SK-N-SH (cell line): ENCODE results near the gene MREG. TPM values are rescaled to one million over a fixed set of nuclear protein-coding genes. Genes with fewer than 3 reads are reported as not detected.
"Not testable (repeated sequence)": the region's sequence is repeated elsewhere in the genome, so short reads cannot be mapped to it uniquely, and the experiment has no call there.

Experiments
- CTCF ChIA-PET: fragments of 300-600, 350-600 bp; formaldehyde crosslinking; extraction: SDS; loops from one replicate; lab custom pipeline; 2021; lab: Yijun Ruan, JAX
- POLR2A ChIA-PET: fragments of 350-600 bp; sonication (Branson Sonifier 250); formaldehyde crosslinking; extraction: SDS; loops from one replicate; lab custom pipeline; 2020; ENCODE audit warnings: antibody characterized with exemption, inconsistent platforms; lab: Yijun Ruan, JAX
- DNase-seq: peaks from one replicate; pipeline ENCODE4 v3.0.0; 2012
- H2AFZ ChIP-seq: fragments of 200-600 bp; sonication (generic); 2 replicates; pipeline ENCODE4 v1.8.1; 2016; ENCODE audit warnings: antibody characterized with exemption, mild to moderate bottlenecking, low read depth
- H3F3A ChIP-seq: fragments of 200-600 bp; sonication (generic); replicated peaks from 2 replicates; pipeline ENCODE3; 2016; ENCODE audit warnings: antibody characterized with exemption, mild to moderate bottlenecking; ENCODE audit not compliant: insufficient read depth
- H3K27ac ChIP-seq, 2 experiments: fragments of 200-500 bp in 1 of 2; fragments of 200-600 bp in 1 of 2; sonication (Bioruptor generic) in 1 of 2; sonication (generic), shearing (Covaris generic) in 1 of 2; 2 replicates each; pipeline versions ENCODE4 v1.5.1 to v1.6.1; 2014 to 2016; ENCODE audit warnings: low read depth in 2 of 2, inconsistent platforms in 1 of 2, low read length in 1 of 2, mild to moderate bottlenecking in 1 of 2, mixed read lengths in 1 of 2
- H3K27me3 ChIP-seq: fragments of 200-600 bp; sonication (generic), shearing (Covaris generic); 2 replicates; pipeline ENCODE4 v1.6.1; 2016; ENCODE audit warnings: mixed run types; ENCODE audit not compliant: insufficient read depth
- H3K36me3 ChIP-seq, 2 experiments: fragments of 200-500 bp in 1 of 2; fragments of 200-600 bp in 1 of 2; sonication (Bioruptor generic) in 1 of 2; sonication (generic) in 1 of 2; replicated peaks in 1 of 2; 2 replicates each; pipeline versions ENCODE3 to v1.5.1; 2014 to 2016; ENCODE audit warnings: low read length in 1 of 2, mild to moderate bottlenecking in 1 of 2; ENCODE audit not compliant: insufficient read depth in 2 of 2, control insufficient read depth in 1 of 2
- H3K4me1 ChIP-seq, 2 experiments: fragments of 200-500 bp in 1 of 2; fragments of 200-600 bp in 1 of 2; sonication (Bioruptor generic) in 1 of 2; sonication (generic), shearing (Covaris generic) in 1 of 2; 2 replicates each; pipeline versions ENCODE4 v1.5.1 to v1.6.1; 2014 to 2016; ENCODE audit warnings: low read depth in 1 of 2, low read length in 1 of 2, mixed run types in 1 of 2; ENCODE audit not compliant: insufficient read depth in 2 of 2, control insufficient read depth in 1 of 2
- H3K4me2 ChIP-seq: fragments of 200-600 bp; sonication (generic), shearing (Covaris generic); 2 replicates; pipeline ENCODE4 v1.6.1; 2017; ENCODE audit warnings: mixed run types
- H3K4me3 ChIP-seq, 2 experiments: fragments of 200-500 bp in 1 of 2; fragments of 200-600 bp in 1 of 2; sonication (Bioruptor generic) in 1 of 2; sonication (generic), shearing (Covaris generic) in 1 of 2; 2 replicates each; pipeline versions ENCODE4 v1.5.1 to v1.8.1; 2014 to 2016; ENCODE audit warnings: low read depth in 2 of 2, inconsistent platforms in 1 of 2, low read length in 1 of 2, mild to moderate bottlenecking in 1 of 2, mixed read lengths in 1 of 2, moderate library complexity in 1 of 2
- H3K79me2 ChIP-seq: fragments of 200-600 bp; sonication (generic); 2 replicates; pipeline ENCODE4 v1.8.1; 2017; ENCODE audit warnings: mild to moderate bottlenecking; ENCODE audit not compliant: insufficient read depth
- H3K9ac ChIP-seq: fragments of 200-600 bp; sonication (generic); 2 replicates; pipeline ENCODE4 v1.6.1; 2017; ENCODE audit warnings: mixed run types
- H3K9me2 ChIP-seq: fragments of 200-600 bp; sonication (generic); 2 replicates; pipeline ENCODE4 v1.6.1; 2017; ENCODE audit warnings: mixed run types
- H3K9me3 ChIP-seq: fragments of 200-600 bp; sonication (generic); 2 replicates; pipeline ENCODE4 v1.6.1; 2017; ENCODE audit warnings: mixed run types, mild to moderate bottlenecking, moderate library complexity
- H4K20me1 ChIP-seq: fragments of 200-600 bp; sonication (generic); 2 replicates; pipeline ENCODE4 v1.6.1; 2017; ENCODE audit warnings: mild to moderate bottlenecking, mixed run types; ENCODE audit not compliant: insufficient read depth
- CTCF ChIP-seq: fragments of 200-600 bp; sonication (generic); IDR thresholded peaks from 2 replicates; pipeline ENCODE4 v1.6.1; 2017; ENCODE audit warnings: antibody characterized with exemption, mild to moderate bottlenecking, moderate library complexity
- FOSL2 ChIP-seq: IDR thresholded peaks from 2 replicates; pipeline ENCODE4 v1.4.0; 2012; ENCODE audit warnings: low read depth, mild to moderate bottlenecking, moderate library complexity, borderline replicate concordance
- FOXJ3 ChIP-seq: sonication (generic); formaldehyde crosslinking; IDR thresholded peaks from 2 replicates; pipeline ENCODE4 v1.5.1; 2020; ENCODE audit warnings: mild to moderate bottlenecking, missing genetic modification reagents
- IRF3 ChIP-seq: fragments of 150-350 bp; IDR thresholded peaks from 2 replicates; pipeline ENCODE4 v1.6.1; 2016; ENCODE audit warnings: mild to moderate bottlenecking, low read depth, low read length
- JUND ChIP-seq: IDR thresholded peaks from 2 replicates; pipeline ENCODE4 v1.4.0; 2012
- MAX ChIP-seq: IDR thresholded peaks from 2 replicates; pipeline ENCODE4 v1.4.0; 2012; ENCODE audit warnings: low read depth
- MEF2A ChIP-seq: IDR thresholded peaks from 2 replicates; pipeline ENCODE4 v1.4.0; 2012; ENCODE audit warnings: low read depth, borderline replicate concordance
- MXI1 ChIP-seq: IDR thresholded peaks from 2 replicates; pipeline ENCODE4 v1.6.1; 2012; ENCODE audit warnings: mild to moderate bottlenecking, low read depth, low read length, improper control_type of control experiment
- NFIC ChIP-seq: IDR thresholded peaks from 2 replicates; pipeline ENCODE4 v1.4.0; 2012; ENCODE audit warnings: borderline replicate concordance
- NRF1 ChIP-seq: IDR thresholded peaks from 2 replicates; pipeline ENCODE4 v1.6.1; 2012; ENCODE audit warnings: low read depth, mild to moderate bottlenecking, low read length
- PBX3 ChIP-seq: IDR thresholded peaks from 2 replicates; pipeline ENCODE4; 2012
- RFX5 ChIP-seq: IDR thresholded peaks from 2 replicates; pipeline ENCODE4 v1.6.1; 2012; ENCODE audit warnings: mild to moderate bottlenecking, improper control_type of control experiment, low read length
- TCF12 ChIP-seq: IDR thresholded peaks from 2 replicates; pipeline ENCODE4 v1.4.0; 2012
- TEAD4 ChIP-seq: IDR thresholded peaks from 2 replicates; pipeline ENCODE4 v1.4.0; 2012; ENCODE audit warnings: mild to moderate bottlenecking, borderline replicate concordance; ENCODE audit not compliant: insufficient read depth
- USF2 ChIP-seq: fragments of 150-350 bp; IDR thresholded peaks from 2 replicates; pipeline ENCODE4 v1.6.1; 2017; ENCODE audit warnings: antibody characterized with exemption, low read length, low read depth, borderline replicate concordance
- WGBS: methylation state at CpG from one replicate; pipeline ENCODE4 v1.1.6; 2017; ENCODE audit warnings: low lambda C conversion rate; 5-methylcytosine and 5-hydroxymethylcytosine counted together
- polyA plus RNA-seq, 3 experiments: library from polyadenylated mRNA; depleted of rRNA; stranded (reverse); fragments of >200 nt; gene quantifications; 2 replicates each; pipeline ENCODE4 v1.2.3, GENCODE V29; 2012

The MREG gene
- polyA plus RNA-seq, 1 of the 3 experiments (the other 2 are of a cell fraction) = 2.5 TPM

GRCh38 chr2:215928086-215928485 lies 85.3 kb downstream of the MREG start (continued):
- TF ChIP-seq CTCF = no peak
- no peak for TF ChIP-seq MAX
- TF ChIP-seq MXI1 = no peak
- no peak for TF ChIP-seq FOXJ3 (CRISPR knock-in tag)
- no peak for TF ChIP-seq USF2
- TF ChIP-seq NRF1 = no peak

- H3K9me3 ChIP-seq, CTCF ChIA-PET, H2AFZ ChIP-seq, H3K27me3 ChIP-seq, H3K4me3 ChIP-seq, H3K36me3 ChIP-seq, H3K79me2 ChIP-seq, H3K9ac ChIP-seq, H4K20me1 ChIP-seq, DNase-seq, H3K9me2 ChIP-seq, H3K4me2 ChIP-seq, POLR2A ChIA-PET, H3K27ac ChIP-seq: not testable (repeated sequence)
- WGBS = 94% methylated on average over 6 of the region's 6 CpGs
- Histone ChIP-seq H3F3A (peaks cover 12% of the 10 kb centered on the region), H3K4me1 (peaks cover 2 to 29% of the 10 kb centered on the region in 2 experiments; a peak in 3 of 4 replicates)
Measured at GRCh38 chr2:215926992-215927391, 86.4 kb downstream of the MREG start.

GRCh38 chr2:215921895-215922294 lies 91.5 kb downstream of the MREG start:
- no peaks in the 10 kb centered on the region for H3K36me3 ChIP-seq
- ChIA-PET CTCF (interaction anchor here (1.2 kb wide), 2 partner anchors 9 to 10 kb away, joined by 4 to 6 read pairs; no protein-coding TSS in a partner anchor), POLR2A (no interaction called here)
- no peak overlapping the region for H3K4me3 ChIP-seq
- no peaks in the 10 kb centered on the region for H3K9me3 ChIP-seq
- no peak for DNase-seq
- no peaks in the 10 kb centered on the region for H4K20me1 ChIP-seq
- H2AFZ ChIP-seq = no peak overlapping the region
- no peaks in the 10 kb centered on the region for H3K27me3 ChIP-seq
- WGBS = 73% methylated on average over 3 of the region's 3 CpGs
- H3K79me2 ChIP-seq = no peaks in the 10 kb centered on the region
- no peak overlapping the region for H3K27ac ChIP-seq
- no peaks in the 10 kb centered on the region for H3K9me2 ChIP-seq
- peaks cover 9 to 31% of the 10 kb centered on the region in 2 experiments for H3K4me1 ChIP-seq
- H3F3A ChIP-seq = peaks cover 14% of the 10 kb centered on the region
- TF ChIP-seq NFIC (peak; percentile 95), MEF2A (no peak), NRF1 (no peak), MAX (peak; percentile 57; the same call in 1 of the 2 replicates), PBX3 (peak; percentile 48), TEAD4 (0 out of 2 replicates have a peak, but pooled peaks have one; percentile 9), TCF12 (peak; percentile 75), JUND (peak; percentile 74), IRF3 (no peak), RFX5 (no peak), FOSL2 (peak; percentile 80), MXI1 (no peak)
- no peak overlapping the region for H3K4me2 ChIP-seq
- no peak overlapping the region for H3K9ac ChIP-seq
